Activated CD4-positive, alpha-beta T cell treated with anti-CD3 and anti-CD28 coated beads for 4 hours (primary cell): ENCODE results near the gene CDH20.

Experiments
- DNase-seq, 2 donors: peaks; one replicate each; pipeline ENCODE4 v3.0.0-alpha.2; 2020

CDH20 gene

GRCh38 chr18:61581578-61582201 lies 248.5 kb downstream of the CDH20 start:
- peak; percentile 48 to 51 for DNase-seq

DNA sequence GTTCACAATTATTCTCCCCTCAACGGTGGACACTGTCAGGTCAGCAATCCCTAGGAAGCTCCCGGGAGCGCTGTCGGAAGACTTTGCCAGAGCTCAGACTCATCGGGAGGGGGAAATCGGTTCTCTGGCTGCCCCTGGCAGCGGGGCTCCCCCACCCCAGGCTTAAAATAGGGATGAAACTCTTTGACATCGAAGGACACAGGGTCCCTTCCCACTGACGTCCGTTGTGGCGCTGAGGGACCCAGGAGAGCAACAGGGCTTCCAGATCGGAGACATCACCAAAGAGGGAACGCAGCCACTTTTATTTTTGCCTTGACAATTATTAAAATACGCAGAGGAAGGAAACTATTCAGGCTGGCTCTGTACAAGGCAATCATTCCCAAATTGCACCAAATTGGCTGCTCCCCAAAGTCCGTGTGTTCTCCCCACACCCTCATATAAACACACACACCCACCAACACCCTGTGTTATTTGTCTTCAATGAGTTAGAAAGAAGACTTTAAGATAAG lies 249.0 kb downstream of the CDH20 start:
- DNase-seq = no peak

- no peak for DNase-seq
These were observed 250.3 kb downstream of the CDH20 start for GRCh38 chr18:61583548-61583947.

GRCh38 chr18:61587865-61588264 lies 254.6 kb downstream of the CDH20 start:
- no peak for DNase-seq

DNA sequence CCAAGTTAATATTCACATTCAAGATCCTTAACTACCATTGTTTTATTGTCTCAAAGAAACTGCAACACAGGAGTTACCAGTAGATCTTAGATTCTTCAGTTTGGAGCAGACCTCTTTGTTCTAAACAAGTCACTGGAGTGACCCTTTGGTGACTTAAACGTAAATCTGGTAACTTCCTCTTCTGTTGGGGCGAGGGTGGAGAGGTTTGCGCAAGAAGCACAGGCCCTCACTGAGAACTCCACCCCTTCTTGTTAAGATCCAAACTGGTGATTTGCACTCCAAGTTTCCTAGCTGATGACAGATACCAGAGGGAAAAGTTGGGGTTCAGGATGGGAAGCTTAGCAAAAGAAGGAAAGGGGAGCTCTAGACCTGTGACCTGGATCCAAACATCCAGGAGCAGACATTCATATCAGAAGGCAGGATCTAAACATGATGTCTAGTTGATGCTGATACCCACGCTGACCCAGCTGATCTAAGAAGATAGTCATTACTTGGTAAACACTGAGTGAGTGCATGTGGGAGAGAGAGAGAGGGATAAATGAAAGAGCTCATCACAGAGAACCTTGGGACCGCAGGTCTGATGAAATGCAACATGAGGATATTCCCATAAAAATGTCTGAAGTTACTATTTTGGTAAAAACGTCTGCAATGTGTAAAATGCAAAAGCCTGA lies 256.0 kb downstream of the CDH20 start:
- no peak for DNase-seq

GRCh38 chr18:61589724-61590065 lies 256.5 kb downstream of the CDH20 start:
- DNase-seq = no peak

DNA sequence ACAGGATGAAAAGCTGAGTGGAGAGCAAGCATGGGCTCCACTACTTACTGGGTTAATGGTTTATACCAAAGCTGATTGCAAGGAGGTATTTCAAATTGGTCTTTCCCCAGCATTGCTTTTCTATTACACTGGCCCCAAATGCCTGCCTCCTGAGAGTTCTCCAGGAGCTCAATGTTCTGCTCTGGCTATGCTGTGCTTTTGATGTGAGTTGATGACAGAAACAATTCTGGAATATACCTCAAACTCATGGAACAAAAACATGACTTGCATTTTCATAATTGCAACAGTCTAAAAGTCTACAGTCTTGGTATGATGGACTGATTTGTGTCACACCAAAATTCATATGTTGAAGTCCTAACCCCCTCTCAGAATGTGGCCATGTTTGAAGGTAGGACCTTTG lies 258.0 kb downstream of the CDH20 start:
- DNase-seq = no peak

- DNase-seq = no peak
These were observed 262.5 kb downstream of the CDH20 start for GRCh38 chr18:61595615-61596251.

GRCh38 chr18:61596296-61596695 lies 263.1 kb downstream of the CDH20 start:
- DNase-seq = no peak

- DNase-seq = no peak
These were observed 264.1 kb downstream of the CDH20 start for GRCh38 chr18:61597316-61597715.

DNA sequence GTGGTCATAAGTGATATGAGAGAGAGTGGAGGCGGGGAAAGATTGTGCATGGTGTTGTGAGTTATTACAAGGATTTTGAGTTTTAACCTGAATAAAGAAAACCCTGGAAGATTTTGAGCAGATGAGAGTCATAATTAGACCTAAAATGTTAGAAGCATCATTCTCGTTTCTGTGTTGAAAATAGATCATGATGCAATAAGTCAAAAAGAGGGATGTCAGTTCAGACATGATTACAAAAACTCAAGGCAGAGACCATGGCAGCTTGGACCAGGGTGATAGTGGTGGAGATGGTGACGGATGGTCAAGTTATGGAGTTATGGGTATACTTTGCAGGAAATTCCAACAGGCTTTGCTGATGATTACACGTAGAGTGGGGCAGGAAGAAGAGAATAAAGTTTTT lies 267.2 kb downstream of the CDH20 start:
- no peak for DNase-seq

- no peak for DNase-seq
These were observed 269.6 kb downstream of the CDH20 start for GRCh38 chr18:61602836-61603235.
